Activated CD8-positive, alpha-beta memory T cell treated with anti-CD3 and anti-CD28 coated beads for 24 hours (primary cell): Measurements from ENCODE around the gene GBX1.
A peak's percentile ranks its signal among the peaks of the same experiment; 100 is the strongest.

Source experiments
- DNase-seq: peaks from one replicate; pipeline ENCODE4 v3.0.0-alpha.2; 2020

GBX1 gene

GRCh38 chr7:151125470-151125845 lies 42.0 kb downstream of the GBX1 start:
- DNase-seq, result no peak

DNA sequence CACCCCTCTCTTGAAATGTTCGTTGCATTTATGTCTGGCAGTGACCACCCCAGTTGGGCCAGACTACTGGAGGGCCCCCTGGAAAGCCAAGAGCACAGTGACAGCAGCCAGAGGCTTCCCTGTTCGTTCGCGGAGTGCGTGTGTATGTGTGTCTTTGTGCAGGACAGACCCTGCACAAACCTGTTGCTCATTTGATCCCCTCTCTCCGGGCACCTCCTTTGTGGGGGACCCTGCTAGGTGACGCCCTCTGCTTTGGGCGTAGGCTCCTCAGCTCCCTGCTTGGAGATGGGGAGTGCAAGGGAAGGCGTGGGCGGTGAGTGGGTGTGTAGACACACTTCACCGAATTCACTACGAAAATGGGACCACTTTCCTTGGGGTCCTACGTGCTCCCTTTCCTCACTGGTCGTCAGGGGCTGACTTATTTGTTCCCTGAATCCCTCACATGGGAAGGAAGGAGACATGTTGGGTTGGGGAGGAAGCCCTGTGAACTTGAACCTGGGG lies 42.5 kb downstream of the GBX1 start:
- no peak for DNase-seq

- no peak for DNase-seq
Observed at GRCh38 chr7:151124481-151124880, 43.0 kb downstream of the GBX1 start.

DNA sequence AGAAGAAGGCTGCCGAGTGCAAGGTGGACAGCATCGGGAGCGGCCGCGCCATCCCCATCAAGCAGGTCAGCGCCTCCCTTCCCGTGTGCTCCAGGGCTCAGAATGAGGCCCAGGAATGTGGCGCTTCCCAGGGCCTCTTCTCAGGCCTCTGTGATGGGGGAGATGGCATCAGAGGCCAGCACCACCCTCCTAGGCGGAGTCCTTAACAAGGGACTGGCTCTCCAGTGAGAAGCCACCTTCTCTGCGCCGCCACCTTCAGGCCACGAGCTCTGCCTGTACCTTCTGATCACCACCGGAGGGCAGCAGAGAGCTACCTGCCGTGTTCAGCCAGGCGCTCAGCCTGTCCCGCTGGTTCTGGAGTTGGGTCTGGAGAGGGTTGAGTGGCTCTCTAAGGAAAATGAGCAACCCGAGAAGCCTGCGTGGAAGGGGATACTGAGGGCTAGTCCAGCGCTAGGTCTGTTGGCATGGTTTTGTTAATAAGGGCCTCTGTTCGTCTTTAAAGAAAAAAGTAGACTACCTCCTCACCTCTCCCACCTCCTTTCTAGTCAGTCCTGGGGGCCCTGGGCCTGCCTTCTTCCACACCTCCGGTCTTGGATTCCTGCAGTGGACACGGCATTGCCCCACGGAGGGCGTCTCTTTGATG lies 43.6 kb downstream of the GBX1 start:
- peak; percentile 93 for DNase-seq

DNA sequence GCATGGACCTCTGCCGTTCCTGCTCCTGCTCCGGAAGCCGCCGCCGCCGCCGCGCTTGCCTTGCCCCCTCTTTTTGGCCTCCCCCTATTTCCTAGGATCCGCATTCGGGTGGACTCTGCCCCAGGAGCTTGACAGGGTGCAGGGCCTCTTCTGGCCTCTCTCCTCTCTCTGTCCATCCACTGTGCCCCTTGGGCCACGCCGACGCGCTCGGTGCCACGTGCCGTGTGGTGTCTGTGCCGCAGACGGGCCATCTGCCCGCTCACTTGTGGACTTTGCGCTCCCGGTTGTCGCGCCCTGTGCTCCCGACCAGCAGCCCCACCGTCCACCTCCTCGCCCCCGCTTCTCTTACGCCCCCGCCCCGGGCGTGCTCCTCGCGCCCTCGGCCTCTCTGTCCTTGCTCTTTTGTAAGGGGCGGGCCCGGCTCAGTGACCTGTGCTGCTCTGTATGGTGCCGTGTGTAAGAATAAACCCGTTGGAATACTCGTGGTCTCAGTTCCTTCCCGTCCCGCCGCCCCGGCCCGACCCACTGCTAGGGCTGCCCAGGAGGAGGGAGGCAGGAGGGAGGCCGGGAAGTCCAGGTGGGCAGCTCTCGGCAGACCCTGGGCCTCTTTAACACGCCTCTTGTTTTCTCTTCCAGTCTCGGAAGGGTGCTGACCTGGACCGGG lies 44.2 kb downstream of the GBX1 start:
- DNase-seq, result no peak

DNA sequence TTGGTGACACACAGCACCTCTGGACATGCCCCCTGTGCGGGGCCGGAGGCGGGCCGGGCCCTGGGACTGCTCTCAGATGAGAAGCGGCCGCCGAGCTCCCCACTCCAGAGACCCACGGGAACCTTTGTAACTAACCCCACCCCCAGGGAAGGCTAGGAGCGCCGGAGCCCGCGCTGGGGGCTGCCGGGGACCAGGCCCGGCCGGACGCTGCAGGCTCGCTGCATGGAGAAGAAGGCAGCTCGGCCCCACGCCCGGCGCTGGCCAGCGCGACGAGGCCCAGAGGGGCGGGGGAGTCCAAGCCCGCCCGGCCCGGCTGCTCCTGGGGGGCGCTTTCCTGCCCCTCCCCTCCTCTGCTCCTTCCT lies 44.7 kb downstream of the GBX1 start:
- no peak for DNase-seq

GRCh38 chr7:151122276-151122675 lies 45.2 kb downstream of the GBX1 start:
- no peak for DNase-seq

GRCh38 chr7:151121380-151122170 lies 45.9 kb downstream of the GBX1 start:
- DNase-seq, result no peak

- no peak for DNase-seq
Observed at GRCh38 chr7:151120896-151121295, 46.6 kb downstream of the GBX1 start.

- no peak for DNase-seq
Observed at GRCh38 chr7:151119902-151120301, 47.6 kb downstream of the GBX1 start.

DNA sequence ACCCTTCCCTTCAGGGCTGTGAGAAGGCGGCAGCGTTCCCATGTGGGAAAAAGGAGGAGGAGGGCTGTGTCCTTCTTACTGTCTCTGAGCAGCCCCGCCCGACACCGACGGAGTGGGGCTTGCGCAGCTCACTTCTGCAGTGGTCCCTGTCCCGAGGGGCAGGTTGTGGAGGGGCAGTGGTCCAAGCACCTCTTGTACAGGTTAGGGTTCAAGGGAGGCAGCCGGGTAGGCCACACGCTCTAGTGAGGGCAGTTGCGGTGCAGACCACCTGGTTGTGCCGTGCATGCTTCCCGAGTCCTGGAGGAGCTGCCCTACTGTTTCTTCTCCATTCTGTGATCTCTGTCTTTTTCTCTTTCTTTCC lies 48.5 kb downstream of the GBX1 start:
- DNase-seq, result no peak

- DNase-seq, result no peak
Observed at GRCh38 chr7:151118108-151119054, 49.1 kb downstream of the GBX1 start.

DNA sequence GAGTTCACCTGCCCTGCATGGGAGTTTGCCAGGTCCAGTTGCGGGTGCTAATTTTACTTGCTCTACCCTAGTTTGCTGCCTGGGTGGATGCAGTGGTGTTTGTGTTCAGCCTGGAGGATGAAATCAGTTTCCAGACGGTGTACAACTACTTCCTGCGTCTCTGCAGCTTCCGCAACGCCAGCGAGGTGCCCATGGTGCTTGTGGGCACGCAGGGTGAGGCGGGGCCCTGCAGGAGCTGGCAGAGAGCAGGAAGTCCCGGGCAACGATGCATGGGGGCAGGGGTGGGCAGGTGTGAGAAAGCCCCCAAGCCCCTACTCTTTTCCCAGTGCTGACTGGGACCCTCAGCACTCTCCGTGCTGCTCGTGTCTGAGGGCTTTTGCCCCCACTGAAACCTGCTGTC lies 49.9 kb downstream of the GBX1 start:
- no peak for DNase-seq

GRCh38 chr7:151116603-151117440 lies 50.7 kb downstream of the GBX1 start:
- no peak for DNase-seq

- DNase-seq, result no peak
Observed at GRCh38 chr7:151115836-151116418, 51.6 kb downstream of the GBX1 start.

GRCh38 chr7:151115121-151115835 lies 52.2 kb downstream of the GBX1 start:
- DNase-seq, result peak; percentile 71

DNA sequence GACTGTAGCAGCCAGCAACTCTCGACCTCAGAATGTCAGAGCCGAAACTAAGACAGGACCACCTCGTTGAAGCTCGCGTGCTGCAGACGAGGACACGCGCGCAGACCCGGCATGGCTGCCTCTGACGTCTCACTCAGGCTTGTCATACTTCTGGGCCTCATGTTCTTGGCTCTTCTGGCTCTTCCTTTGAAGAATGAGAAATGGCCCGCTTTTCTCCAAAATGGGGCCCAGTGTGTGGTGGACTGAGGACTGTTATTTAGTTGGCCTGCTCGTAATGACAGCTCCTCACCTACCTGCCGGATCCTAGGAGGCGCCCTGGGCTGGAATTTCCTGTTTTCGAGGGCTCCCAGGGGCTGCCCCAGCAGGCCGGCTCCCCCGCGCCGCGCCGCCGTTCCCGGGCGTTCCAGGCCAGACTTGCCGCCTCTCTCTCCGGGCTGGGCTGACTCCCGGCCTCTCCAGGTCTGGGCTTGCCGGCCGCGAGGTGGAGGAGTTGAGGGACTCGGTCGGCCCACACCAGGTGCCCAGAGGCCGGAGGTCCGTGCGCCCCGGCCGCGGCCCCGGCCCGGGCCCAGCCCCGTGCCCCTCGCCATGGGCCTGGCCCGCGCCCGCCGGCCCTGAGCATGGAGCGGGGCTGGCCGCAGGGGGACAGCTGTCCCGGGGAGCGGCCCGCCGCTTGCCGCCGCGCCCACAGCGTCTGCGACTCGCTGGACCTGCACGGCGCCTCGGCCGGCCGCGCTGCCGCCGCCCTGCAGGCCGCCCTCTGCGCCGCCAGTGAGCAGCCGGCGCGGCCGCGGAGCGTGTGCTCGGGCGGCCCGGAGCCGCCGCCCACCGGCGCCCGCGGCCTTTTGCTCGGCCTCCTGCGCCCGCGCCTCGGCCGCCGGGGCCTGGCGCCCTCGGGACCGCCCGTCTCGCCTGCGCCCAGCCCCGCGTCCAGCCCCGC lies 53.1 kb downstream of the GBX1 start:
- DNase-seq, result no peak

DNA sequence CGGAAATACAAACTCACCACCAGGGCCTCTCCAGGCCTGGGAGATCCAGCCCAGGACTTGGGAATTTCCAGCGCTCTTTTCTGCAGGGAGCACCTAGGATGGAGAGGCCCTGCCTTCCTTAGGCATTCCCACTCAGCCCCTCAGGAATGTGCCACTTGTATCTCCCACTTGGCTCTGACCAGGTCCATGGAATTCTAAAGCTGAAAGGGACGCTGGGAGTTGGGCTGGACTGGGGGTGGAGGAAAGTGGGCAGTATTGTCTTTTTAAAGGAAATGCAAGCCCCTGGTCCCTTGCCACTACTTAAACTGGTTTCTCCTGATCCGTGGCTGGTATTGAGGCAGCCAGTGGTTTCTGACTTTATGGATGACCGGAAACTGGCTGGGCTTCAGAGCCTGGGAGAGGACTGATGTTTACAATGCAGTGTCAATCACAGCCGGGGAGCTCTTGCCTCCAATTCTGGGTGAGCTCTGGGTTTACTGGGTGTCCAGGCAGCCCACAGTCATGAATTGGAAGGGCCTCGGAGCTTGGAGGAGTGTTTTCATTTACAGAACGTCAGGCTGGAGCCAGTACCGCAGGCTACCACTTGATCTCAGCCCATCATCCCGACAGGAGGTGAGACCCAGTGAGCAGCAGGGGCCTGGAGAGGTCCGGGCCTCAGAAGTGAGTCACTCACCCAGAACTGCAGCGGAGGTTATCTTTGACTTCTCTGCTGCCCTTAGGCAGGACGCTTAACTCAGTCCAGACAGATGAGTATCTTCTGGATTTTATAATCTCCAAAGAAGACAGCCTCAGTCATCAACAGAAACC lies 53.9 kb downstream of the GBX1 start:
- no peak for DNase-seq
